H9 (cell line): ENCODE measurements around the gene WNT8B. TPM values are rescaled to one million over a fixed set of nuclear protein-coding genes. Genes with fewer than 3 reads are reported as not detected.

ENCODE experiments used
- DNase-seq: peaks from one replicate; pipeline ENCODE4 v3.0.0-alpha.2; 2017
- H2AFZ ChIP-seq: one replicate; pipeline ENCODE4 v1.6.1; 2013; ENCODE audit warnings: mild to moderate bottlenecking, low read length, control low read depth, moderate library complexity
- H2AK5ac ChIP-seq: 2 replicates; pipeline ENCODE4 v1.6.1; 2013; ENCODE audit warnings: low read length, control low read depth, mixed read lengths; ENCODE audit not compliant: insufficient read length
- H2BK120ac ChIP-seq: one replicate; pipeline ENCODE4 v1.6.1; 2013; ENCODE audit warnings: low read depth, mild to moderate bottlenecking, low read length, control low read depth, inconsistent platforms; ENCODE audit not compliant: poor library complexity, severe bottlenecking
- H2BK12ac ChIP-seq: 2 replicates; pipeline ENCODE4 v1.6.1; 2013; ENCODE audit warnings: low read length, control low read depth, mixed read lengths, low read depth; ENCODE audit not compliant: insufficient read length
- H2BK15ac ChIP-seq: 2 replicates; pipeline ENCODE4 v1.6.1; 2013; ENCODE audit warnings: low read depth, low read length, control low read depth
- H2BK20ac ChIP-seq: one replicate; pipeline ENCODE4 v1.6.1; 2013; ENCODE audit warnings: low read depth, mild to moderate bottlenecking, low read length, control low read depth, inconsistent platforms; ENCODE audit not compliant: poor library complexity, severe bottlenecking
- H2BK5ac ChIP-seq: 2 replicates; pipeline ENCODE4 v1.6.1; 2013; ENCODE audit warnings: low read length, control low read depth, mixed read lengths; ENCODE audit not compliant: insufficient read length
- H3K14ac ChIP-seq: 2 replicates; pipeline ENCODE4 v1.6.1; 2013; ENCODE audit warnings: low read length, control low read depth; ENCODE audit not compliant: insufficient read depth
- H3K18ac ChIP-seq: 2 replicates; pipeline ENCODE4 v1.6.1; 2013; ENCODE audit warnings: low read depth, mild to moderate bottlenecking, mixed read lengths, low read length, control low read depth; ENCODE audit not compliant: insufficient read length
- H3K23ac ChIP-seq: 2 replicates; pipeline ENCODE4 v1.6.1; 2013; ENCODE audit warnings: low read length, control low read depth, mixed read lengths, low read depth; ENCODE audit not compliant: insufficient read length
- H3K23me2 ChIP-seq: 2 replicates; pipeline ENCODE4 v1.6.1; 2013; ENCODE audit warnings: low read depth, mild to moderate bottlenecking, mixed read lengths, low read length, control low read depth; ENCODE audit not compliant: insufficient read length, poor library complexity, severe bottlenecking
- H3K27ac ChIP-seq: 2 replicates; pipeline ENCODE4 v1.5.1; 2013; ENCODE audit warnings: low read length, control low read depth, mixed read lengths, low read depth; ENCODE audit not compliant: insufficient read length
- H3K27me3 ChIP-seq: 2 replicates; pipeline ENCODE4 v1.6.1; 2013; ENCODE audit warnings: low read length, control low read depth, inconsistent platforms; ENCODE audit not compliant: insufficient read depth
- H3K4ac ChIP-seq: 2 replicates; pipeline ENCODE4 v1.6.1; 2013; ENCODE audit warnings: low read depth, mild to moderate bottlenecking, control low read depth, inconsistent platforms, low read length, moderate library complexity
- H3K4me1 ChIP-seq: 2 replicates; pipeline ENCODE4 v1.6.1; 2013; ENCODE audit warnings: low read length, control low read depth, inconsistent platforms; ENCODE audit not compliant: insufficient read depth
- H3K4me2 ChIP-seq: 2 replicates; pipeline ENCODE4 v1.6.1; 2013; ENCODE audit warnings: low read length, control low read depth, mixed read lengths; ENCODE audit not compliant: insufficient read length, insufficient read depth
- H3K56ac ChIP-seq: 2 replicates; pipeline ENCODE4 v1.6.1; 2013; ENCODE audit warnings: low read depth, mild to moderate bottlenecking, mixed read lengths, low read length, control low read depth; ENCODE audit not compliant: insufficient read length
- H3K79me1 ChIP-seq: 2 replicates; pipeline ENCODE4 v1.6.1; 2013; ENCODE audit warnings: low read depth, mild to moderate bottlenecking, moderate library complexity, low read length, control low read depth, inconsistent platforms; ENCODE audit not compliant: insufficient read depth, poor library complexity, severe bottlenecking
- H3K79me2 ChIP-seq: 2 replicates; pipeline ENCODE4 v1.6.1; 2013; ENCODE audit warnings: low read length, control low read depth, inconsistent platforms; ENCODE audit not compliant: insufficient read depth
- H3K9ac ChIP-seq: 2 replicates; pipeline ENCODE4 v1.6.1; 2013; ENCODE audit warnings: low read length, control low read depth, mixed read lengths; ENCODE audit not compliant: insufficient read length; ENCODE audit errors: extremely low read depth
- H3K9me3 ChIP-seq: one replicate; pipeline ENCODE4 v1.6.1; 2013; ENCODE audit warnings: low read depth, low read length, inconsistent platforms; ENCODE audit not compliant: control insufficient read depth
- H3T11ph ChIP-seq: one replicate; pipeline ENCODE4 v1.6.1; 2013; ENCODE audit warnings: mild to moderate bottlenecking, low read length, control low read depth, inconsistent platforms
- H4K20me1 ChIP-seq: one replicate; pipeline ENCODE4 v1.6.1; 2013; ENCODE audit not compliant: control insufficient read depth, insufficient read length, insufficient read depth
- H4K5ac ChIP-seq: 2 replicates; pipeline ENCODE4 v1.6.1; 2013; ENCODE audit warnings: low read depth, mild to moderate bottlenecking, mixed read lengths, low read length, control low read depth; ENCODE audit not compliant: insufficient read length
- H4K8ac ChIP-seq: replicated peaks from 2 replicates; pipeline ENCODE4 v1.6.1; 2013; ENCODE audit warnings: low read length, control low read depth, mixed read lengths, low read depth; ENCODE audit not compliant: insufficient read length
- H4K91ac ChIP-seq: 2 replicates; pipeline ENCODE4 v1.6.1; 2013; ENCODE audit warnings: low read depth, mild to moderate bottlenecking, moderate library complexity, mixed read lengths, low read length, control low read depth; ENCODE audit not compliant: insufficient read length
- H3K27ac Mint-ChIP-seq, 3 experiments: 2 replicates in 2 of 3; 3 replicates in 1 of 3; pipeline ENCODE4 v1.8.0; 2020 to 2021; ENCODE audit warnings: mixed read lengths in 3 of 3, mild to moderate bottlenecking in 1 of 3, moderate library complexity in 1 of 3
- H3K27me3 Mint-ChIP-seq: 2 replicates; pipeline ENCODE4 v1.8.0; 2021; ENCODE audit warnings: low read depth, mild to moderate bottlenecking, moderate library complexity, mixed read lengths
- H3K36me3 Mint-ChIP-seq, 3 experiments: 2 replicates in 2 of 3; 3 replicates in 1 of 3; pipeline ENCODE4 v1.8.0; 2020 to 2021; ENCODE audit warnings: low read depth in 3 of 3, mixed read lengths in 3 of 3; ENCODE audit not compliant: insufficient read depth in 1 of 3
- H3K4me1 Mint-ChIP-seq, 2 experiments: 2 replicates each; pipeline ENCODE4 v1.8.0; 2020; ENCODE audit warnings: mixed read lengths in 2 of 2
- H3K4me3 Mint-ChIP-seq, 2 experiments: 2 replicates in 1 of 2; 3 replicates in 1 of 2; pipeline ENCODE4 v1.8.0; 2020 to 2021; ENCODE audit warnings: mild to moderate bottlenecking in 2 of 2, mixed read lengths in 2 of 2, moderate library complexity in 1 of 2
- H3K9me3 Mint-ChIP-seq, 2 experiments: 2 replicates in 1 of 2; 3 replicates in 1 of 2; pipeline ENCODE4 v1.8.0; 2020; ENCODE audit warnings: mild to moderate bottlenecking in 2 of 2, mixed read lengths in 2 of 2, moderate library complexity in 1 of 2
- CTCF ChIP-seq: fragments of 200-600 bp; sonication (generic); conservative IDR thresholded peaks from 3 replicates; pipeline ENCODE4 v1.8.0; 2021; ENCODE audit warnings: antibody characterized with exemption, mild to moderate bottlenecking
- WGBS: extraction: QIAGEN DNeasy Blood & Tissue Kit; methylation state at CpG from one replicate; pipeline ENCODE4 v1.1.7; 2013; ENCODE audit warnings: missing lambda C conversion rate, low lambda C conversion rate, mixed read lengths; ENCODE audit not compliant: insufficient read length; ENCODE audit errors: extremely low coverage; 5-methylcytosine and 5-hydroxymethylcytosine counted together
- total RNA-seq: library from RNA; stranded (reverse); gene quantifications from 2 replicates; pipeline ENCODE4 v1.2.1, GENCODE V29; 2021

Gene WNT8B
- total RNA-seq, 1 experiment from 2014 or later = not detected

GRCh38 chr10:100506596-100507356 lies 44.0 kb downstream of the WNT8B start:
- H3K27ac Mint-ChIP-seq = no peak overlapping the region; a peak in 1 of 7 replicates
- Histone ChIP-seq H3K27me3 (no peaks in the 10 kb centered on the region), H2BK120ac (no peak overlapping the region), H2AK5ac (no peak overlapping the region), H3K4ac (no peak overlapping the region), H2BK5ac (no peak overlapping the region), H3K23ac (no peak overlapping the region), H4K8ac (no peak overlapping the region), H4K91ac (no peak overlapping the region), H3K9me3 (no peaks in the 10 kb centered on the region), H3K18ac (no peak overlapping the region), H4K20me1 (no peaks in the 10 kb centered on the region), H4K5ac (no peak overlapping the region), H3K4me1 (no peaks in the 10 kb centered on the region), H2BK15ac (no peak overlapping the region), H3K27ac (no peak overlapping the region), H2BK20ac (no peak overlapping the region), H3T11ph (no peak overlapping the region), H3K4me2 (no peak overlapping the region), H3K79me2 (no peaks in the 10 kb centered on the region), H3K9ac (no peak overlapping the region), H3K14ac (no peak overlapping the region), H3K56ac (no peak overlapping the region), H3K79me1 (no peaks in the 10 kb centered on the region), H2AFZ (no peak overlapping the region), H2BK12ac (no peak overlapping the region), H3K23me2 (no peaks in the 10 kb centered on the region)
- peaks cover 2% of the 10 kb centered on the region in 2 experiments; a peak in 2 of 4 replicates for H3K4me1 Mint-ChIP-seq
- peaks cover 0 to 3% (median 0%) of the 10 kb centered on the region in 3 experiments; a peak in 2 of 7 replicates for H3K36me3 Mint-ChIP-seq
- H3K27me3 Mint-ChIP-seq = peaks cover 66% of the 10 kb centered on the region
- TF ChIP-seq CTCF = no peak
- no peaks in the 10 kb centered on the region for H3K9me3 Mint-ChIP-seq
- H3K4me3 Mint-ChIP-seq = no peak overlapping the region
- no peak for DNase-seq
- no CpG with 5 or more reads among the region's 5 CpGs for WGBS
